COLO668 (cell line): ENCODE results near the gene PPCDC.

Experiments used
- DNase-seq: peaks from one replicate; lab custom pipeline; 2025; ENCODE audit not compliant: unreplicated experiment; lab: John Stamatoyannopoulos, UW

PPCDC gene

GRCh38 chr15:75043509-75044257 is 20.3 kb downstream of the PPCDC start:
- no peak for DNase-seq

GRCh38 chr15:75044258-75044878 is 21.0 kb downstream of the PPCDC start:
- no peak for DNase-seq

- no peak for DNase-seq
These were observed 22.1 kb downstream of the PPCDC start for GRCh38 chr15:75045332-75046015.

- no peak for DNase-seq
These were observed 25.0 kb downstream of the PPCDC start for GRCh38 chr15:75048394-75048793.

- DNase-seq, result no peak
These were observed 26.0 kb downstream of the PPCDC start for GRCh38 chr15:75049392-75049791.

GRCh38 chr15:75050283-75050682 is 26.9 kb downstream of the PPCDC start:
- DNase-seq, result no peak

GRCh38 chr15:75051191-75051608 is 27.8 kb downstream of the PPCDC start:
- no peak for DNase-seq

GRCh38 chr15:75051711-75052110 is 28.3 kb downstream of the PPCDC start:
- DNase-seq, result no peak

GRCh38 chr15:75052972-75053747 is 29.8 kb downstream of the PPCDC start:
- no peak for DNase-seq

GRCh38 chr15:75053748-75054125 is 30.3 kb downstream of the PPCDC start:
- DNase-seq, result no peak

GRCh38 chr15:75054172-75054897 is 30.9 kb downstream of the PPCDC start:
- no peak for DNase-seq

- no peak for DNase-seq
These were observed 32.6 kb downstream of the PPCDC start for GRCh38 chr15:75056036-75056435.

- no peak for DNase-seq
These were observed 34.9 kb downstream of the PPCDC start for GRCh38 chr15:75058127-75058905.

- no peak for DNase-seq
These were observed 36.2 kb downstream of the PPCDC start for GRCh38 chr15:75059607-75060006.

GRCh38 chr15:75061272-75061671 is 37.9 kb downstream of the PPCDC start:
- DNase-seq, result no peak

GRCh38 chr15:75062706-75063105 is 39.3 kb downstream of the PPCDC start:
- no peak for DNase-seq

- no peak for DNase-seq
These were observed 39.9 kb downstream of the PPCDC start for GRCh38 chr15:75063338-75063737.

- no peak for DNase-seq
These were observed 40.5 kb downstream of the PPCDC start for GRCh38 chr15:75063889-75064288.

- DNase-seq, result no peak
These were observed 41.5 kb downstream of the PPCDC start for GRCh38 chr15:75064846-75065245.

GRCh38 chr15:75065467-75065850 is 42.1 kb downstream of the PPCDC start:
- peak; percentile 14 for DNase-seq
